ENCODE data around the gene GNAS.
"Not testable (repeated sequence)": the region's sequence is repeated elsewhere in the genome, so short reads cannot be mapped to it uniquely, and the experiment has no call there.

Gene GNAS

GRCh38 chr20:58852543-58853271 is at the start of gene GNAS:
TSS of gene GNAS (plus strand) at chr20:58852716.
- peak; percentile 62 for DNase-seq

- no peak for DNase-seq
Observed at GRCh38 chr20:58803533-58803932, 49.0 kb upstream of the GNAS start.

- DNase-seq = no peak
Observed at GRCh38 chr20:58807801-58808200, 44.7 kb upstream of the GNAS start.

GRCh38 chr20:58808271-58809046 is 44.1 kb upstream of the GNAS start:
- no peak for DNase-seq

- DNase-seq = peak; percentile 30
Observed at GRCh38 chr20:58810116-58810878, 42.2 kb upstream of the GNAS start.

- DNase-seq = no peak
Observed at GRCh38 chr20:58810879-58811250, 41.7 kb upstream of the GNAS start.

- DNase-seq = no peak
Observed at GRCh38 chr20:58811334-58811733, 41.2 kb upstream of the GNAS start.

GRCh38 chr20:58813369-58813768 is 39.1 kb upstream of the GNAS start:
- no peak for DNase-seq

- DNase-seq = no peak
Observed at GRCh38 chr20:58815448-58815847, 37.1 kb upstream of the GNAS start.

- DNase-seq = no peak
Observed at GRCh38 chr20:58816051-58816450, 36.5 kb upstream of the GNAS start.

GRCh38 chr20:58816957-58817651 is 35.4 kb upstream of the GNAS start:
- DNase-seq = no peak

- DNase-seq = no peak
Observed at GRCh38 chr20:58817748-58818147, 34.8 kb upstream of the GNAS start.

GRCh38 chr20:58818586-58819285 is 33.8 kb upstream of the GNAS start:
- peak; percentile 82 for DNase-seq

- DNase-seq = no peak
Observed at GRCh38 chr20:58819921-58820320, 32.6 kb upstream of the GNAS start.

GRCh38 chr20:58820515-58820914 is 32.0 kb upstream of the GNAS start:
- DNase-seq = not testable (repeated sequence)

GRCh38 chr20:58822149-58822548 is 30.4 kb upstream of the GNAS start:
- DNase-seq = no peak

- DNase-seq = no peak
Observed at GRCh38 chr20:58822748-58823730, 29.5 kb upstream of the GNAS start.

- DNase-seq = no peak
Observed at GRCh38 chr20:58824843-58825242, 27.7 kb upstream of the GNAS start.

- no peak for DNase-seq
Observed at GRCh38 chr20:58825450-58825849, 27.1 kb upstream of the GNAS start.

- no peak for DNase-seq
Observed at GRCh38 chr20:58826271-58826670, 26.2 kb upstream of the GNAS start.

GRCh38 chr20:58828136-58828535 is 24.4 kb upstream of the GNAS start:
- DNase-seq = no peak

All from activated CD4-positive, alpha-beta T cell treated with anti-CD3 and anti-CD28 coated beads, Interleukin-10, Interleukin-2, amounts not matched to agents 100 ng/mL and 50 ng/mL, durations not matched to agents 16 hours and 8 hours (primary cell).